Prostate gland (tissue), 2 donors: ENCODE results near the gene SOX5. TPM values are rescaled to one million over a fixed set of nuclear protein-coding genes. Genes with fewer than 3 reads are reported as not detected.

Experiments used
- DNase-seq: peaks from one replicate; pipeline ENCODE4 v3.0.0-alpha.2; 2019; ENCODE audit warnings: low spot score
- H3K27ac ChIP-seq, 2 donors: fragments of 200-600 bp; sonication (generic); 2 replicates each; pipeline ENCODE4 v1.5.1; 2017 to 2019
- H3K27me3 ChIP-seq: fragments of 200-600 bp; sonication (generic); replicated peaks from 2 replicates; pipeline ENCODE4 v1.5.1; 2019; ENCODE audit not compliant: insufficient read depth
- H3K36me3 ChIP-seq, 2 donors: fragments of 200-600 bp; sonication (generic); 1 replicate in 1 of 2; 2 replicates in 1 of 2; pipeline versions ENCODE4 v1.5.1 to v1.8.1; 2017 to 2019
- H3K4me1 ChIP-seq: fragments of 200-600 bp; sonication (generic); replicated peaks from 2 replicates; pipeline ENCODE4 v1.5.1; 2019
- H3K4me3 ChIP-seq, 2 donors: fragments of 200-600 bp; sonication (generic); 2 replicates each; pipeline ENCODE4 v1.5.1; 2017 to 2019
- H3K9me3 ChIP-seq: fragments of 200-600 bp; sonication (generic); 2 replicates; pipeline ENCODE4 v1.5.1; 2017
- POLR2A ChIP-seq: fragments of 450-650 bp; IDR thresholded peaks from one replicate; pipeline ENCODE4 v1.6.1; 2016; ENCODE audit warnings: antibody characterized with exemption, mild to moderate bottlenecking
- POLR2AphosphoS5 ChIP-seq: sonication (generic); formaldehyde crosslinking; IDR thresholded peaks from one replicate; pipeline ENCODE4 v1.6.1; 2017; ENCODE audit warnings: antibody characterized with exemption
- WGBS: methylation state at CpG from one replicate; pipeline ENCODE4 v1.1.5; 2018; 5-methylcytosine and 5-hydroxymethylcytosine counted together
- intact Hi-C: fragments of 100-400 bp; cut with DNase I; formaldehyde crosslinking; loops from one replicate; pipeline ENCODE4 v1.14.2; 2022
- total RNA-seq, 2 donors: library from RNA; depleted of rRNA; stranded (reverse); fragments of >200 nt; gene quantifications; one replicate each; pipeline ENCODE4 v1.1.0, GENCODE V29; 2016
- TF ChIP-seq, protein P1 (sequence below), 4 experiments: fragments of 200-600 bp in 2 of 4; fragments of 450-650 bp in 2 of 4; sonication (generic) in 2 of 4; IDR thresholded peaks; 1 replicate in 3 of 4; 2 replicates in 1 of 4; pipeline ENCODE4 v1.5.1; 2016 to 2019; ENCODE audit warnings: antibody characterized with exemption in 4 of 4, mild to moderate bottlenecking in 2 of 4, moderate library complexity in 2 of 4

Gene SOX5
- total RNA-seq, 2 donors from 2014 or later, result 3.7 to 7.8 TPM

DNA sequence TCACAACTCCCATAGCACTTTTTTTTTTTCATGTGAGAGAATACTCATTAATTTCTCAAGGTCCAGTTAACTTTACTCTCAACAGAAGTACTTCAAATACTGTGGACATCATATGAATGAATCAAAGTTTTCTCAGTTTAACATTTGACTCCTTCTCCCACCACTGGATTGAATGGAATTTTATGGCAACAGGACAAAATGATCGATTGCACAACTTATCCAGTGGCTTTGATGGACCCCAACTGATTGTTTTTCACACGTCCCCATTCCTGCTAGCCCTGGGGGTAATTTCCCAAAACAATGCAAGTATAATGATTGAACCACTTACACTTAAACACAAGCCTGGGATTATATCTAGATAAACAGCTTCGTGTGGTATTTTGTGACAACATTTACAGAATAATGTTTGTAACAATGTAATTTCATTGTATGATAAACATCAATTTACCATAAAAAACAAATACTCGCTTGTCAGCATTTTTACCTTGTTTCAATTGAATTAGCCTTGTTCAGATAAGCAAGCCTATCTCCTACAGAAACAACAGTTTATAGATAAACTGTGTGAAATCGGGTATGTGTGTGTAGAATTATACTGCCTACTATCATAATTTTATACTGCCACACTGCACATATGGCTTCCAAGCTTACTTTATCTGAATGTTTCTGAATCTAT lies 60.9 kb downstream of the SOX5 start:
- no peak for DNase-seq
- 76% methylated on average over 5 of the region's 5 CpGs for WGBS
- H3K4me1 ChIP-seq, result no peaks in the 10 kb centered on the region
- no peak overlapping the region for H3K27ac ChIP-seq
- no peaks in the 10 kb centered on the region for H3K9me3 ChIP-seq
- no peak overlapping the region for H3K4me3 ChIP-seq
- H3K36me3 ChIP-seq, result no peaks in the 10 kb centered on the region
- intact Hi-C loops, result no loop called here
- TF ChIP-seq POLR2A, result no peak
- TF ChIP-seq, protein P1, sequence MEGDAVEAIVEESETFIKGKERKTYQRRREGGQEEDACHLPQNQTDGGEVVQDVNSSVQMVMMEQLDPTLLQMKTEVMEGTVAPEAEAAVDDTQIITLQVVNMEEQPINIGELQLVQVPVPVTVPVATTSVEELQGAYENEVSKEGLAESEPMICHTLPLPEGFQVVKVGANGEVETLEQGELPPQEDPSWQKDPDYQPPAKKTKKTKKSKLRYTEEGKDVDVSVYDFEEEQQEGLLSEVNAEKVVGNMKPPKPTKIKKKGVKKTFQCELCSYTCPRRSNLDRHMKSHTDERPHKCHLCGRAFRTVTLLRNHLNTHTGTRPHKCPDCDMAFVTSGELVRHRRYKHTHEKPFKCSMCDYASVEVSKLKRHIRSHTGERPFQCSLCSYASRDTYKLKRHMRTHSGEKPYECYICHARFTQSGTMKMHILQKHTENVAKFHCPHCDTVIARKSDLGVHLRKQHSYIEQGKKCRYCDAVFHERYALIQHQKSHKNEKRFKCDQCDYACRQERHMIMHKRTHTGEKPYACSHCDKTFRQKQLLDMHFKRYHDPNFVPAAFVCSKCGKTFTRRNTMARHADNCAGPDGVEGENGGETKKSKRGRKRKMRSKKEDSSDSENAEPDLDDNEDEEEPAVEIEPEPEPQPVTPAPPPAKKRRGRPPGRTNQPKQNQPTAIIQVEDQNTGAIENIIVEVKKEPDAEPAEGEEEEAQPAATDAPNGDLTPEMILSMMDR (IDR thresholded peaks at IDR 0.05), result no peak
- TF ChIP-seq POLR2AphosphoS5, result no peak
- no peaks in the 10 kb centered on the region for H3K27me3 ChIP-seq

DNA sequence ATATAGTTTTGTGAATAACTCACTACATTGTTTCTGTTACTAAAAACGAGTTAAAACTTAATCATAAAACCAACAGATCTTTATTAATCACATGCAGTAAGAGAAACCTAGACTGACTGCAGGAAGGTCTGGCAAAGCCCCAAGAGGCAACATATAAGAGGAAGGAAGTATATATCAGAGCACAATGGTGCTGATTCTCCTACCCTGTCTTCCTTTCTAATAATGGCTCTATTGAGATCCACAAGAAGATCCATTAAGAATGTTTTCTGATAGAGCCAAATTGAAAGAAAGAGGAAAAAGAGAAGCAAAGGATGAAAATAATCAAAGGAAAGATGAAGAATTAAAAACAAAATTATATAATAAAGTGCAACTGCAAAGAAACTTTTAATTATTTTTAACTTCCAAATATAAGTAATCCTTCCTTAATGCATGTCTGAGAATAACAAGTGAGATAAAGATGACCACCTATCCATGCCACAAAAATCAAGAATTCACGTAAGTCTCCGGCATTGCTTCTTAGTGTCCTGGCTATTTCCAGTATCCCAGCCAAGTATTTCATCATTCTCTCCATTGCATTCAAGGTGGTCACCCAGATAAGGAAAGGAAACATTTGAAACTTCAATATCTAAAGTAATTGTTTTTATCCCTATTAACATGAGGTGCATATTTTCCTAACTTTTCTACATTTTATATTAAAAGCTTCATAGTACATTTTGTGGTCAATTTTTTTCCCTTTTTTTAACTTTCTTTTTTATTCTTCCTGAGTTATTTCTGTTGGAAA lies 62.2 kb downstream of the SOX5 start:
- Histone ChIP-seq H3K4me1 (no peaks in the 10 kb centered on the region), H3K36me3 (no peaks in the 10 kb centered on the region), H3K27me3 (no peaks in the 10 kb centered on the region), H3K9me3 (no peaks in the 10 kb centered on the region), H3K4me3 (no peak overlapping the region), H3K27ac (no peak overlapping the region)
- WGBS, result 69% methylated on average over 3 of the region's 3 CpGs
- DNase-seq, result no peak
- TF ChIP-seq POLR2AphosphoS5 (no peak), POLR2A (no peak)
- TF ChIP-seq, protein P1 (IDR thresholded peaks at IDR 0.05), result no peak
- intact Hi-C loops, result no loop called here

DNA sequence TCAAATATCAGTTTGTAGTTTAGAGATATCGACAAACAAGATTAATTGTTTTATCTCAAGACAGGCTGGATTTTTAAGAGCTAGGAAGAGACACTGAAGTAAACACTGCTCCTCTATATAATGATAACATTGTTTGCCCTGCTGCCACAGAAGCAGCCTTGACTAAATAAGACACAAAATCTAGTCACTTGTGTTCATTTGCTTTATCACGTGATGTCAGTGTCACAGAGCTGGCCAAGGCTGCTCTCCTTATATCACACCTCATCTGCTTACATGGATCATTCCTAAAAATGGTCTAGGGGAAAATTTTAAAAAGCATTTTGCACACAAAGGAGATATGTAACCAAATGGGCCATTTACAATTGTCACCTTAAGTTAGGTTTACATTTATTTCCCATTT lies 64.1 kb downstream of the SOX5 start:
- WGBS, result 38% methylated on average over 2 of the region's 2 CpGs
- intact Hi-C loops, result no loop called here

DNA sequence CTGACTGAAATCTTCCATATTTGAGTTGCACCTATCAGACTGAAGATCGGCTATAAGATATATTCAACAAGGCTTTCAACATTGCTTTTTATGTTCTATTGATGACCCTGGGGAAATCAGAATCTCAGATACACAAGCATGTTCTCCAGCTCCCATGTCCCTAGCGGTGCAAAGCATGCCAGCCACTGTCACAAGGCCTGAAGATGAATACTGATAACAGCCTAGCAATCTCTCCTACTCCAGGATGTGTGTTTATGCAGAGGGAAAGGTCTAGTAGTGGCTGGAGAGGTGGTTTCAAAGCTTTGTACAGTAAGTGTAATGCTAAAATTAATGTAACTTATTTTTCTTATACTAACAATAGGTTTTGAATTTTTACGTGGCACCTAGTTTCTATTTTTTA lies 64.6 kb downstream of the SOX5 start:
- H3K27me3 ChIP-seq, result no peaks in the 10 kb centered on the region
- intact Hi-C loops, result no loop called here
- 92% methylated on average over 3 of the region's 3 CpGs for WGBS
- no peak overlapping the region for H3K27ac ChIP-seq
- H3K4me3 ChIP-seq, result no peak overlapping the region
- no peaks in the 10 kb centered on the region for H3K36me3 ChIP-seq
- no peaks in the 10 kb centered on the region for H3K4me1 ChIP-seq
- TF ChIP-seq, protein P1 (IDR thresholded peaks at IDR 0.05), result no peak
- TF ChIP-seq POLR2AphosphoS5 (no peak), POLR2A (no peak)
- no peaks in the 10 kb centered on the region for H3K9me3 ChIP-seq
- no peak for DNase-seq

More for the DNA sequence above, 64.1 kb downstream of the SOX5 start:
- Histone ChIP-seq H3K27me3 (no peaks in the 10 kb centered on the region), H3K36me3 (no peaks in the 10 kb centered on the region), H3K4me3 (no peak overlapping the region), H3K4me1 (no peaks in the 10 kb centered on the region), H3K27ac (no peak overlapping the region), H3K9me3 (no peaks in the 10 kb centered on the region)
- TF ChIP-seq, protein P1 (IDR thresholded peaks at IDR 0.05), result no peak
- TF ChIP-seq POLR2AphosphoS5, result no peak
- TF ChIP-seq POLR2A, result no peak
- DNase-seq, result no peak
